Ovary (tissue), 3 donors: ENCODE results near the gene DSCAML1.

Experiments
- CTCF ChIP-seq, 3 donors: fragments of 450-650 bp in 2 of 3; fragments of 200-600 bp in 1 of 3; IDR thresholded peaks; one replicate each; pipeline versions ENCODE4 v1.5.1 to v1.8.0; 2016 to 2022; ENCODE audit warnings: antibody characterized with exemption in 3 of 3, mild to moderate bottlenecking in 1 of 3
- EP300 ChIP-seq: sonication (generic); formaldehyde crosslinking; IDR thresholded peaks from one replicate; pipeline ENCODE4 v1.6.1; 2017; ENCODE audit warnings: antibody characterized with exemption
- POLR2A ChIP-seq: fragments of 450-650 bp; IDR thresholded peaks from one replicate; pipeline ENCODE4 v1.6.1; 2017; ENCODE audit warnings: antibody characterized with exemption, mild to moderate bottlenecking, moderate library complexity
- donor health status: DM: no; HTN: no; CAD: no.

DNA sequence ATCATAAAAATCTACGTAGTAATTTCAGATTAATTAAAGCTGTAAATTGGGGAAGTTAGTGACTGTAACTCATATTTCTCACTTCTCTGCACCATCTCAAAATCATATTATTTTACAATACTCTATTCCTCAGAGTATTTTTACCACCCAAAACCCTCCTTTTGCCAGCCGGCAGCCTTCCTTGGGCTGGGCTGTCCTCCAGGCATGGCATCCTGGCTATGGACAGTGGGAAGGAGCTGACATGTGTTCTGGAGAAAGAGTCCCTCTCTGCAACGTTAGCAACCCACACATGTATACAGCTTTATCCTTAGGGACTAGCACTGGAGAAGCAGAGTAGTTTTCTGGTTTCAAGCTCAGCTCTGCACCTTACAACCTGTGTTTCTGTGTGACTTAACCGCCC lies 86.8 kb downstream of the DSCAML1 start:
- TF ChIP-seq CTCF (IDR thresholded peaks at IDR 0.05) (no peak), POLR2A (no peak), EP300 (no peak)
